ENCODE data around the gene ZAP70. TPM values are rescaled to one million over a fixed set of nuclear protein-coding genes. Genes with fewer than 3 reads are reported as not detected.

Gene ZAP70
- total and polyA plus RNA-seq, 2 donors from 2014 or later, result 0.37 to 15.0 TPM

DNA sequence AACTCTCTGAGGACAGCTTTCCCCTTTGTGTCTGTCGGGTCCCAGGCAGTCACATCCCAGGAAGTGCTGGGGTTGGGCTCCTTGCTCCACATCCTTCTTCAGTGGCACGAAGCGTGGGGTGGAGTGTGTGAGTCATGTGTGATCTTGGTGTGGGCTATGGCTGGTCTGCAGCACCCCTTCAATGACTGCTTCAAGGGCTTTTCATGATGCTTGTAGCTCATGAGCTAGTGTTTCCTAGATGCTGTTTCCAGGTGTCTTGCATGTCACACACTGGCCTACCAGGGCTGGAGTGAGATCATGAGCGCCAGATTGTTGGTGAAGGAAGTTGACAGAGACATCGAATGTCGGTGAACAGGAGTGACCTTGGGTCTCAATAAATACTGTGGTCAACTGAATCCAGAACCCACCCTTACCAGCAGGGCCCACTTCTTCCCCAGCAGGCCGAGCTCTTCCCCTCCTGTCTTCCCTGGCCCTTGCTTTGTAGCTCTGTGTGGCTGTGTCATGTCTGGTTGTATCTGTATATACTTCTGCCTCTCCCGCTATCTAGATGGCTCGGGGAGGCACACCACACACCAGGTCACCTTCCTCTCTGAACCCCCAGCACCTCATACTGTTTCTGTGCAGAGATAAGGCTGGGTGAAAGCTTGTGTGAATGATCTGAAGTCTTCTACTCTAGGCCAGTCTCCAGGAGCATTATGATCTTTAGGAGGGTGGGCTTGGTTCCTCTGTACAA is 40.0 kb upstream of the ZAP70 start:
- Histone ChIP-seq H3K9me3 (ENCODE audit: control insufficient read depth in 2 of 3, insufficient read depth in 1 of 3, low read length in 3 of 3) (no peaks in the 10 kb centered on the region), H3K4me3 (ENCODE audit: low read length in 3 of 3) (no peak overlapping the region), H3K27ac (ENCODE audit: low read depth in 2 of 2, low read length in 2 of 2) (no peak overlapping the region), H3K4me1 (ENCODE audit: control insufficient read depth in 2 of 3, insufficient read depth in 2 of 3, low read depth in 1 of 3, low read length in 3 of 3) (peaks cover 0 to 5% (median 0%) of the 10 kb centered on the region in 3 donors), H3K9ac (ENCODE audit: low read length in 3 of 3) (no peak overlapping the region), H3K36me3 (ENCODE audit: control insufficient read depth in 2 of 3, insufficient read depth in 3 of 3, low read length in 3 of 3) (no peaks in the 10 kb centered on the region), H3K27me3 (ENCODE audit: control insufficient read depth, insufficient read depth, low read length) (no peaks in the 10 kb centered on the region)
- DNase-seq (no peak), FAIRE-seq (no peak)
- TF ChIP-seq, protein P1, sequence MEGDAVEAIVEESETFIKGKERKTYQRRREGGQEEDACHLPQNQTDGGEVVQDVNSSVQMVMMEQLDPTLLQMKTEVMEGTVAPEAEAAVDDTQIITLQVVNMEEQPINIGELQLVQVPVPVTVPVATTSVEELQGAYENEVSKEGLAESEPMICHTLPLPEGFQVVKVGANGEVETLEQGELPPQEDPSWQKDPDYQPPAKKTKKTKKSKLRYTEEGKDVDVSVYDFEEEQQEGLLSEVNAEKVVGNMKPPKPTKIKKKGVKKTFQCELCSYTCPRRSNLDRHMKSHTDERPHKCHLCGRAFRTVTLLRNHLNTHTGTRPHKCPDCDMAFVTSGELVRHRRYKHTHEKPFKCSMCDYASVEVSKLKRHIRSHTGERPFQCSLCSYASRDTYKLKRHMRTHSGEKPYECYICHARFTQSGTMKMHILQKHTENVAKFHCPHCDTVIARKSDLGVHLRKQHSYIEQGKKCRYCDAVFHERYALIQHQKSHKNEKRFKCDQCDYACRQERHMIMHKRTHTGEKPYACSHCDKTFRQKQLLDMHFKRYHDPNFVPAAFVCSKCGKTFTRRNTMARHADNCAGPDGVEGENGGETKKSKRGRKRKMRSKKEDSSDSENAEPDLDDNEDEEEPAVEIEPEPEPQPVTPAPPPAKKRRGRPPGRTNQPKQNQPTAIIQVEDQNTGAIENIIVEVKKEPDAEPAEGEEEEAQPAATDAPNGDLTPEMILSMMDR (IDR thresholded peaks at IDR 0.05; ENCODE audit: borderline replicate concordance, extremely low read depth, insufficient read depth), result no peak
- intact Hi-C loops (cut with DNase I), result no loop called here

DNA sequence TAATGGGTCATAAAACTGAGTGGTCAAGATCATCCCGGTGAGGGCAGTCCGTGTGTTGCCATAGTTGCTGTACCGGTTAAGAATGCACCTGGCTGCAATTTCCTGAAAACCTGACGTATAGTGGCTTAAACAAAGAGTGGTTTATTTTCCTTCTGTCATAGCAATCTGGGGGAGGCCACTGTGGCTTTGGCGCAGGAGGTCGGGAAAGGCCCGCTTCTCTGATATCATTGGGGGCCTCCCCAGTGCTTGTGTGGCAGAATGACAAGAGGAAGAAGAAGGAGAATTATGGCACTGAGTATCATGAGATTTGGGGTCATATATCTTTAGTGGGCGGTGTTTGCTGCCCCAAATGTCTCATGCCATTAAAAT is 39.5 kb upstream of the ZAP70 start:
- FAIRE-seq, result no peak
- no peak overlapping the region for H3K9ac ChIP-seq (ENCODE audit: low read length in 3 of 3)
- DNase-seq, result peak in 3 of 5 donors; percentile 71 to 81 (median 73)
- intact Hi-C loops (cut with DNase I), result no loop called here
- H3K4me1 ChIP-seq (ENCODE audit: control insufficient read depth in 2 of 3, insufficient read depth in 2 of 3, low read depth in 1 of 3, low read length in 3 of 3), result peaks cover 0 to 5% (median 0%) of the 10 kb centered on the region in 3 donors
- TF ChIP-seq, protein P1 (IDR thresholded peaks at IDR 0.05; ENCODE audit: borderline replicate concordance, extremely low read depth, insufficient read depth), result no peak
- no peak overlapping the region for H3K4me3 ChIP-seq (ENCODE audit: low read length in 3 of 3)
- H3K9me3 ChIP-seq (ENCODE audit: control insufficient read depth in 2 of 3, insufficient read depth in 1 of 3, low read length in 3 of 3), result no peaks in the 10 kb centered on the region
- no peaks in the 10 kb centered on the region for H3K27me3 ChIP-seq (ENCODE audit: control insufficient read depth, insufficient read depth, low read length)
- H3K36me3 ChIP-seq (ENCODE audit: control insufficient read depth in 2 of 3, insufficient read depth in 3 of 3, low read length in 3 of 3), result no peaks in the 10 kb centered on the region
- no peak overlapping the region for H3K27ac ChIP-seq (ENCODE audit: low read depth in 2 of 2, low read length in 2 of 2)

DNA sequence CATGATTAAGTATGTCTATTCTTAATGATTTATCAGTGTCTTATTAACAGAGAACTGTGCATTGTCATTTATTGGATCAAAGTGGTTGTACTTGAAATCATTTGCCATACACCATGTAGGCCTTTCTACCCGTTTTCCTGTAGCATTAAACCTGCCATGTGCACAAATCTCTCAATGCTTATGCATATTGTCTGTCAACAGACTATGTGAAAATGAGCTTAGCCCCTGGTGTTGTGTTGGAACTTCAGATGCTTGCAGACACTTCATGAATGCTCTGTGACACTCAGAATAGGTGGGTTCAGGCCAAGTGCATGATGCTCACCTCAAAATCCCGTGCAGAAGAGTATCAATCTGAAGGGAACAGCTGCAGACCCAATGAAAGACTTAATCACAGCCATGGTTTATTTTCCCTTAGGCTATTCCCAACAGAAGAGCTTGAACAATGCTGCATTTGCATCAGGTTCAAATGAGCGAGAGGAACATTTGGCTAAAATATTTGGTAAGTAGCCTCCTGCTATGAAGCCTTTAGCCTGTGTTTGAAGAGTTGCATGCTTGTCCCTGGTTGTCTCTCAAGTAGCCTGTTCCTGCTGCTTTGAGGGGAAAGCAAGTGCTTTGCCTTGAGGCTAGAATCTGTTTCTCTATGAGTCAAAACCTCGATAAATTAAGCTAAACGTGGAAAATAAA is 37.8 kb upstream of the ZAP70 start:
- intact Hi-C loops (cut with DNase I), result no loop called here
- Histone ChIP-seq H3K36me3 (ENCODE audit: control insufficient read depth in 2 of 3, insufficient read depth in 3 of 3, low read length in 3 of 3) (no peaks in the 10 kb centered on the region), H3K27ac (ENCODE audit: low read depth in 2 of 2, low read length in 2 of 2) (no peak overlapping the region), H3K4me1 (ENCODE audit: control insufficient read depth in 2 of 3, insufficient read depth in 2 of 3, low read depth in 1 of 3, low read length in 3 of 3) (peaks cover 0 to 5% (median 0%) of the 10 kb centered on the region in 3 donors), H3K4me3 (ENCODE audit: low read length in 3 of 3) (no peak overlapping the region), H3K9ac (ENCODE audit: low read length in 3 of 3) (no peak overlapping the region), H3K9me3 (ENCODE audit: control insufficient read depth in 2 of 3, insufficient read depth in 1 of 3, low read length in 3 of 3) (no peaks in the 10 kb centered on the region), H3K27me3 (ENCODE audit: control insufficient read depth, insufficient read depth, low read length) (no peaks in the 10 kb centered on the region)
- DNase-seq (no peak), FAIRE-seq (no peak)
- TF ChIP-seq, protein P1 (IDR thresholded peaks at IDR 0.05; ENCODE audit: borderline replicate concordance, extremely low read depth, insufficient read depth), result no peak
